Neuronal stem cell (in vitro differentiated cells): ENCODE measurements around the gene IL15.
A peak's percentile ranks its signal among the peaks of the same experiment; 100 is the strongest.

Experiments used
- DNase-seq: peaks from one replicate; pipeline ENCODE4 v3.0.0-alpha.2; 2013; ENCODE audit warnings: low spot score
- H2AFZ ChIP-seq: one replicate; pipeline ENCODE4 v1.6.1; 2013; ENCODE audit warnings: mild to moderate bottlenecking, low read length, inconsistent platforms
- H2AK5ac ChIP-seq: 2 replicates; pipeline ENCODE4 v1.6.1; 2013; ENCODE audit warnings: low read depth, mild to moderate bottlenecking, inconsistent platforms, low read length, moderate library complexity, mixed read lengths
- H2BK120ac ChIP-seq: 2 replicates; pipeline ENCODE4 v1.6.1; 2013; ENCODE audit warnings: low read depth, mild to moderate bottlenecking, inconsistent platforms, low read length, moderate library complexity, mixed read lengths
- H2BK12ac ChIP-seq: one replicate; pipeline ENCODE4 v1.6.1; 2013; ENCODE audit warnings: low read length, inconsistent platforms
- H2BK15ac ChIP-seq: 2 replicates; pipeline ENCODE4 v1.6.1; 2013; ENCODE audit warnings: mild to moderate bottlenecking, low read length, inconsistent platforms, mixed read lengths
- H2BK5ac ChIP-seq: one replicate; pipeline ENCODE4 v1.6.1; 2013; ENCODE audit warnings: inconsistent platforms, mild to moderate bottlenecking, low read length, moderate library complexity
- H3K14ac ChIP-seq: one replicate; pipeline ENCODE4 v1.6.1; 2013; ENCODE audit warnings: low read length, inconsistent platforms
- H3K18ac ChIP-seq: 2 replicates; pipeline ENCODE4 v1.6.1; 2013; ENCODE audit warnings: low read length, inconsistent platforms
- H3K23ac ChIP-seq: 2 replicates; pipeline ENCODE4 v1.6.1; 2013; ENCODE audit warnings: low read depth, mild to moderate bottlenecking, mixed read lengths, low read length, inconsistent platforms; ENCODE audit not compliant: poor library complexity
- H3K27ac ChIP-seq: replicated peaks from 3 replicates; pipeline ENCODE4 v1.5.1; 2013; ENCODE audit warnings: low read length, inconsistent platforms
- H3K27me3 ChIP-seq, 3 experiments: 2 replicates each; pipeline ENCODE4 v1.6.1; 2013; ENCODE audit warnings: low read length in 3 of 3, mild to moderate bottlenecking in 2 of 3, inconsistent platforms in 1 of 3, low read depth in 1 of 3, mixed read lengths in 1 of 3, moderate library complexity in 1 of 3; ENCODE audit not compliant: control insufficient read depth in 3 of 3, insufficient read depth in 3 of 3
- H3K36me3 ChIP-seq, 2 donors: replicated peaks in 1 of 2; 2 replicates each; pipeline ENCODE4 v1.6.1; 2013; ENCODE audit warnings: low read length in 2 of 2; ENCODE audit not compliant: control insufficient read depth in 2 of 2, insufficient read depth in 2 of 2
- H3K4ac ChIP-seq: 2 replicates; pipeline ENCODE4 v1.6.1; 2013; ENCODE audit warnings: inconsistent platforms, mild to moderate bottlenecking, low read length, moderate library complexity
- H3K4me1 ChIP-seq, 2 donors: 1 replicate in 1 of 2; 2 replicates in 1 of 2; pipeline ENCODE4 v1.6.1; 2013; ENCODE audit warnings: low read length in 2 of 2, low read depth in 1 of 2; ENCODE audit not compliant: control insufficient read depth in 2 of 2, insufficient read depth in 1 of 2
- H3K4me2 ChIP-seq: one replicate; pipeline ENCODE4 v1.6.1; 2013; ENCODE audit warnings: mild to moderate bottlenecking, low read length, inconsistent platforms; ENCODE audit not compliant: insufficient read depth, poor library complexity, severe bottlenecking
- H3K4me3 ChIP-seq, 2 donors: 2 replicates each; pipeline ENCODE4 v1.5.1; 2013; ENCODE audit warnings: low read length in 2 of 2, mild to moderate bottlenecking in 2 of 2, inconsistent platforms in 1 of 2, moderate library complexity in 1 of 2
- H3K79me1 ChIP-seq: one replicate; pipeline ENCODE4 v1.6.1; 2013; ENCODE audit warnings: low read depth, mild to moderate bottlenecking, inconsistent platforms, low read length, moderate library complexity
- H3K9ac ChIP-seq: one replicate; pipeline ENCODE4 v1.6.1; 2013; ENCODE audit warnings: mild to moderate bottlenecking, low read depth, low read length, inconsistent platforms; ENCODE audit not compliant: poor library complexity
- H3K9me3 ChIP-seq, 2 donors: replicated peaks in 1 of 2; 2 replicates each; pipeline versions ENCODE3 to v1.6.1; 2013; ENCODE audit warnings: low read length in 2 of 2, mild to moderate bottlenecking in 2 of 2, inconsistent platforms in 1 of 2, low read depth in 1 of 2, mixed read lengths in 1 of 2, moderate library complexity in 1 of 2; ENCODE audit not compliant: control insufficient read depth in 2 of 2, insufficient read depth in 1 of 2
- H4K8ac ChIP-seq: one replicate; pipeline ENCODE4 v1.6.1; 2013; ENCODE audit warnings: low read depth, mild to moderate bottlenecking, inconsistent platforms, low read length, moderate library complexity
- H4K91ac ChIP-seq: one replicate; pipeline ENCODE4 v1.6.1; 2013; ENCODE audit warnings: low read length, low read depth, mild to moderate bottlenecking, inconsistent platforms; ENCODE audit not compliant: poor library complexity
- WGBS, 2 donors: extraction: QIAGEN DNeasy Blood & Tissue Kit; methylation state at CpG; one replicate each; pipeline ENCODE4 v1.1.7; 2013; ENCODE audit warnings: missing lambda C conversion rate in 2 of 2, mixed read lengths in 1 of 2; ENCODE audit not compliant: insufficient read length in 2 of 2, insufficient replicate concordance in 1 of 2; ENCODE audit errors: extremely low coverage in 2 of 2; 5-methylcytosine and 5-hydroxymethylcytosine counted together

The IL15 gene

GRCh38 chr4:141757287-141757686 is 120.9 kb downstream of the IL15 start:
- H3K27ac ChIP-seq = no peak overlapping the region
- H4K8ac ChIP-seq = no peak overlapping the region
- no peak overlapping the region for H3K4ac ChIP-seq
- no peak overlapping the region for H3K18ac ChIP-seq
- WGBS, 2 donors = no CpG with 5 or more reads among the region's 2 CpGs
- H3K79me1 ChIP-seq = no peaks in the 10 kb centered on the region
- no peaks in the 10 kb centered on the region for H3K36me3 ChIP-seq
- no peak overlapping the region for H2BK12ac ChIP-seq
- H3K4me3 ChIP-seq = no peak overlapping the region
- H3K23ac ChIP-seq = no peak overlapping the region
- H4K91ac ChIP-seq = no peak overlapping the region
- H3K9me3 ChIP-seq = no peaks in the 10 kb centered on the region
- H3K14ac ChIP-seq = no peak overlapping the region
- no peak overlapping the region for H3K4me2 ChIP-seq
- peak overlapping the region; percentile 16 for H2AFZ ChIP-seq
- H3K27me3 ChIP-seq = no peaks in the 10 kb centered on the region
- no peak for DNase-seq
- H2BK15ac ChIP-seq = no peak overlapping the region
- H2AK5ac ChIP-seq = no peak overlapping the region
- no peak overlapping the region for H2BK5ac ChIP-seq
- H2BK120ac ChIP-seq = no peak overlapping the region
- H3K9ac ChIP-seq = no peak overlapping the region
- H3K4me1 ChIP-seq = no peaks in the 10 kb centered on the region

GRCh38 chr4:141759796-141760425 is 123.5 kb downstream of the IL15 start:
- Histone ChIP-seq H3K23ac (no peak overlapping the region), H3K9ac (no peak overlapping the region), H3K14ac (no peak overlapping the region), H2BK15ac (no peak overlapping the region), H3K4me3 (no peak overlapping the region), H3K18ac (no peak overlapping the region), H2BK5ac (no peak overlapping the region), H3K9me3 (no peaks in the 10 kb centered on the region), H3K27me3 (no peaks in the 10 kb centered on the region), H3K36me3 (no peaks in the 10 kb centered on the region), H2AK5ac (no peak overlapping the region), H2BK120ac (no peak overlapping the region), H4K8ac (no peak overlapping the region), H4K91ac (no peak overlapping the region), H3K4ac (no peak overlapping the region), H3K79me1 (no peaks in the 10 kb centered on the region), H3K4me1 (no peaks in the 10 kb centered on the region), H3K27ac (no peak overlapping the region), H2AFZ (no peak overlapping the region), H2BK12ac (no peak overlapping the region), H3K4me2 (no peak overlapping the region)
- DNase-seq = no peak
- WGBS, 2 donors = no CpG with 5 or more reads among the region's 1 CpG

GRCh38 chr4:141761926-141762325 is 125.5 kb downstream of the IL15 start:
- no peaks in the 10 kb centered on the region for H3K9me3 ChIP-seq
- H4K91ac ChIP-seq = no peak overlapping the region
- no peaks in the 10 kb centered on the region for H3K4me1 ChIP-seq

GRCh38 chr4:141763374-141763773 is 127.0 kb downstream of the IL15 start:
- Histone ChIP-seq H3K4me3 (no peak overlapping the region), H2BK5ac (no peak overlapping the region), H3K27ac (no peak overlapping the region), H3K18ac (no peak overlapping the region), H2BK12ac (no peak overlapping the region), H2AFZ (no peak overlapping the region), H3K4ac (no peak overlapping the region), H2BK15ac (no peak overlapping the region), H4K91ac (no peak overlapping the region), H2BK120ac (no peak overlapping the region), H3K9ac (no peak overlapping the region), H3K14ac (no peak overlapping the region), H3K4me1 (peaks cover 0 to 2% of the 10 kb centered on the region in 2 donors), H3K79me1 (no peaks in the 10 kb centered on the region), H3K27me3 (no peaks in the 10 kb centered on the region), H4K8ac (no peak overlapping the region), H3K23ac (no peak overlapping the region), H3K4me2 (no peak overlapping the region), H2AK5ac (no peak overlapping the region), H3K9me3 (no peaks in the 10 kb centered on the region), H3K36me3 (no peaks in the 10 kb centered on the region)
- DNase-seq = no peak
- no CpG with 5 or more reads among the region's 2 CpGs for WGBS, 2 donors

More at GRCh38 chr4:141761926-141762325, 125.5 kb downstream of the IL15 start:
- no peak for DNase-seq
- H4K8ac ChIP-seq = no peak overlapping the region
- H2BK15ac ChIP-seq = no peak overlapping the region
- H2BK5ac ChIP-seq = no peak overlapping the region
- no CpG with 5 or more reads among the region's 2 CpGs for WGBS, 2 donors
- no peak overlapping the region for H3K4me2 ChIP-seq
- H2BK120ac ChIP-seq = no peak overlapping the region
- H3K9ac ChIP-seq = no peak overlapping the region
- H3K4me3 ChIP-seq = no peak overlapping the region
- H2AFZ ChIP-seq = no peak overlapping the region
- H2BK12ac ChIP-seq = no peak overlapping the region
- H2AK5ac ChIP-seq = no peak overlapping the region
- H3K27me3 ChIP-seq = no peaks in the 10 kb centered on the region
- H3K23ac ChIP-seq = no peak overlapping the region
- no peaks in the 10 kb centered on the region for H3K36me3 ChIP-seq
- no peak overlapping the region for H3K14ac ChIP-seq
- H3K79me1 ChIP-seq = no peaks in the 10 kb centered on the region
- H3K4ac ChIP-seq = no peak overlapping the region
- H3K27ac ChIP-seq = no peak overlapping the region
- H3K18ac ChIP-seq = no peak overlapping the region
